OCI-LY7 (cell line): ENCODE measurements around the gene TAPBPL. TPM values are rescaled to one million over a fixed set of nuclear protein-coding genes. Genes with fewer than 3 reads are reported as not detected.
"Not testable (repeated sequence)": the region's sequence is repeated elsewhere in the genome, so short reads cannot be mapped to it uniquely, and the experiment has no call there.

Source experiments
- BruUV-seq: library from RNA; stranded (reverse); fragments of 400-500 nt; replicated peaks from 2 replicates; lab custom pipeline; 2021; lab: Mats Ljungman, UMichigan
- CTCF ChIA-PET: fragments of 300-600 bp; sonication (Branson Sonifier 250); formaldehyde crosslinking; loops from one replicate; lab custom pipeline; 2022; ENCODE audit warnings: antibody characterized with exemption; ENCODE audit not compliant: unreplicated experiment; lab: Charles Lee
- POLR2A ChIA-PET: fragments of 300-600 bp; sonication (Branson Sonifier 250); formaldehyde crosslinking; loops from one replicate; lab custom pipeline; 2022; ENCODE audit warnings: antibody characterized with exemption; lab: Charles Lee
- DNase-seq: peaks from one replicate; pipeline ENCODE4 v3.0.0-alpha.2; 2015; ENCODE audit warnings: low spot score
- H2AFZ ChIP-seq: fragments of 200-600 bp; sonication (generic), shearing (Covaris generic); 2 replicates; pipeline ENCODE4 v1.6.1; 2014; ENCODE audit warnings: mild to moderate bottlenecking, antibody characterized with exemption, low read length, moderate library complexity
- H3K27ac ChIP-seq: fragments of 200-600 bp; sonication (generic); 2 replicates; pipeline ENCODE4 v1.5.1; 2014; ENCODE audit warnings: mixed run types, low read depth, mild to moderate bottlenecking, moderate library complexity, low read length, inconsistent platforms; ENCODE audit not compliant: poor library complexity, severe bottlenecking
- H3K36me3 ChIP-seq: fragments of 200-600 bp; sonication (generic); 2 replicates; pipeline ENCODE4 v1.6.1; 2014; ENCODE audit warnings: mild to moderate bottlenecking, antibody characterized with exemption, low read length, moderate library complexity, mixed read lengths; ENCODE audit not compliant: insufficient read depth
- H3K4me1 ChIP-seq: fragments of 200-600 bp; sonication (generic); 2 replicates; pipeline ENCODE4 v1.5.1; 2014; ENCODE audit warnings: mild to moderate bottlenecking, low read length; ENCODE audit not compliant: insufficient read depth, poor library complexity, severe bottlenecking
- H3K4me2 ChIP-seq: fragments of 200-600 bp; sonication (generic); 2 replicates; pipeline ENCODE4 v1.6.1; 2014; ENCODE audit warnings: mild to moderate bottlenecking, low read length
- H3K4me3 ChIP-seq: fragments of 200-600 bp; sonication (generic); 2 replicates; pipeline ENCODE4 v1.5.1; 2014; ENCODE audit warnings: mild to moderate bottlenecking, low read depth, low read length; ENCODE audit not compliant: poor library complexity, severe bottlenecking
- H3K79me2 ChIP-seq: fragments of 200-600 bp; sonication (generic); 2 replicates; pipeline ENCODE4 v1.6.1; 2016; ENCODE audit warnings: low read depth, mild to moderate bottlenecking, low read length, moderate library complexity, mixed read lengths; ENCODE audit not compliant: insufficient read depth
- H3K9me2 ChIP-seq: fragments of 200-600 bp; sonication (generic); 2 replicates; pipeline ENCODE4 v1.6.1; 2016; ENCODE audit warnings: mild to moderate bottlenecking, low read length, mixed read lengths; ENCODE audit not compliant: insufficient read depth
- H3K9me3 ChIP-seq: fragments of 200-600 bp; sonication (generic); 2 replicates; pipeline ENCODE4 v1.6.1; 2014; ENCODE audit warnings: mild to moderate bottlenecking, mixed run types, low read length, mixed read lengths
- H4K20me1 ChIP-seq: fragments of 200-600 bp; sonication (generic); 2 replicates; pipeline ENCODE4 v1.6.1; 2014; ENCODE audit warnings: mild to moderate bottlenecking, antibody characterized with exemption, low read length, moderate library complexity, mixed read lengths; ENCODE audit not compliant: insufficient read depth
- EZH2phosphoT487 ChIP-seq: fragments of 200-600 bp; sonication (generic); IDR thresholded peaks from 2 replicates; pipeline ENCODE4 v1.6.1; 2018; ENCODE audit warnings: low read depth, borderline replicate concordance, mild to moderate bottlenecking, mixed run types, antibody characterized with exemption, low read length, moderate library complexity, mixed read lengths
- intact Hi-C: fragments of 100-400 bp; cut with micrococcal nuclease; formaldehyde crosslinking; loops from one replicate; pipeline ENCODE4 v1.10.0; 2022; ENCODE audit not compliant: unreplicated experiment
- total RNA-seq, 2 experiments: library from RNA; depleted of rRNA in 1 of 2; stranded (reverse); fragments of >200 nt in 1 of 2; shearing (Covaris generic) in 1 of 2; gene quantifications; 2 replicates each; pipeline ENCODE4 v1.2.3, GENCODE V29; 2014 to 2022
- TF ChIP-seq, protein P1 (sequence below): fragments of 200-600 bp; sonication (generic); conservative IDR thresholded peaks from 2 replicates; pipeline ENCODE4 v1.5.1; 2014; ENCODE audit warnings: mild to moderate bottlenecking, antibody characterized with exemption, low read length, moderate library complexity, mixed read lengths

Gene TAPBPL
- total RNA-seq, 2 experiments from 2014 or later, result 23.7 to 25.5 TPM

DNA sequence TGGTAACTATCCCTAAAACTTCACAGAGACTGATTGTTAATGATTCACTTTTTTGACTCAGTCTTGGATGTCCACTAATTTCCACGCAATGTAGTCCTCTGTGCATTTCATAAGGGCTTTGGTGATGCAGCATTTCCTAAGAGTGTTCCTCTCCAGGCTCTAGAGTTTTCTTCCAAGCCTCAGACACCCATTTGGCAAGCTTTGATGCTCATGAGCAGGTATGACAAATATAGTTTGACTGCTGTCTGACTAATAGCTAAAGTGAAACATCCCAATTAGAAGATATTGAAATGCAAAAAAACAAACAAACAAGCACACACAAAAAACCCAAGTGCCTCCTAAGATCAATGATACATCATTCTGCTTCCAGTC is 20.1 kb downstream of the TAPBPL start:
- peaks cover 26% of the 10 kb centered on the region for H3K36me3 ChIP-seq
- peaks cover 25% of the 10 kb centered on the region for H3K79me2 ChIP-seq
- POLR2A ChIA-PET, result interaction anchor here (1.1 to 1.6 kb wide), 3 partner anchors 9 to 16 kb away, joined by 3 to 9 read pairs (median 3); no protein-coding TSS in a partner anchor
- H3K9me3 ChIP-seq, result 0 out of 2 replicates have a peak, but pooled peaks cover 5% of the 10 kb centered on the region
- no peak overlapping the region for H3K27ac ChIP-seq
- H3K9me2 ChIP-seq, result no peaks in the 10 kb centered on the region
- H3K4me1 ChIP-seq, result peaks cover 25% of the 10 kb centered on the region
- no peak overlapping the region for H3K4me2 ChIP-seq
- no peak overlapping the region for H3K4me3 ChIP-seq
- BruUV-seq, result no TSS peak
- no peak overlapping the region for H2AFZ ChIP-seq
- CTCF ChIA-PET, result no interaction called here
- TF ChIP-seq EZH2phosphoT487, result no peak
- TF ChIP-seq, protein P1, sequence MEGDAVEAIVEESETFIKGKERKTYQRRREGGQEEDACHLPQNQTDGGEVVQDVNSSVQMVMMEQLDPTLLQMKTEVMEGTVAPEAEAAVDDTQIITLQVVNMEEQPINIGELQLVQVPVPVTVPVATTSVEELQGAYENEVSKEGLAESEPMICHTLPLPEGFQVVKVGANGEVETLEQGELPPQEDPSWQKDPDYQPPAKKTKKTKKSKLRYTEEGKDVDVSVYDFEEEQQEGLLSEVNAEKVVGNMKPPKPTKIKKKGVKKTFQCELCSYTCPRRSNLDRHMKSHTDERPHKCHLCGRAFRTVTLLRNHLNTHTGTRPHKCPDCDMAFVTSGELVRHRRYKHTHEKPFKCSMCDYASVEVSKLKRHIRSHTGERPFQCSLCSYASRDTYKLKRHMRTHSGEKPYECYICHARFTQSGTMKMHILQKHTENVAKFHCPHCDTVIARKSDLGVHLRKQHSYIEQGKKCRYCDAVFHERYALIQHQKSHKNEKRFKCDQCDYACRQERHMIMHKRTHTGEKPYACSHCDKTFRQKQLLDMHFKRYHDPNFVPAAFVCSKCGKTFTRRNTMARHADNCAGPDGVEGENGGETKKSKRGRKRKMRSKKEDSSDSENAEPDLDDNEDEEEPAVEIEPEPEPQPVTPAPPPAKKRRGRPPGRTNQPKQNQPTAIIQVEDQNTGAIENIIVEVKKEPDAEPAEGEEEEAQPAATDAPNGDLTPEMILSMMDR, result no peak
- intact Hi-C loops, result loop anchor here (2.0 kb wide), 1 partner anchor 63 kb away; the partner anchor contains the start of gene GAPDH
- H4K20me1 ChIP-seq, result peaks cover 16% of the 10 kb centered on the region; the same call in 1 of the 2 replicates
- no peak for DNase-seq

DNA sequence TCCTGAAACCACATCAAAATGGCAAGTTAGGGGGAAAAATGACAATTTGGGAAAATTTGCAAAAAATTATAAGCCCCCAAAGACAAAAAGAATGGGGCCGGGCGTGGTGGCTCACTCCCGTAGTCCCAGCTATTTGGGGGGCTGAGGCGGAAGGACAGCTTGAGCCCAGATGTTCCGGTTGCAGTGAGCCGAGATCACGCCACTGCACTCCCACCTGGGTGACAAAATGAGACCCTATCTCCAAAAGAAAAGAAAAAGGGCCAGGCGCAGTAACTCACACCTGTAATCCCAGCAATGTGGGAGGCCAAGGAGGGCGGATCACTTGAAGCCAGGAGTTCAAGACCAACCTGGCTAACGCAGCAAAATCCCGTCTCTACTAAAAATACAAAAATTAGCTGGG is 20.6 kb downstream of the TAPBPL start:
- Histone ChIP-seq H3K79me2 (peaks cover 25% of the 10 kb centered on the region), H3K4me2 (no peak overlapping the region), H4K20me1 (peaks cover 16% of the 10 kb centered on the region; the same call in 1 of the 2 replicates), H3K9me2 (no peaks in the 10 kb centered on the region), H3K4me1 (peaks cover 25% of the 10 kb centered on the region), H3K27ac (no peak overlapping the region), H3K4me3 (no peak overlapping the region), H3K36me3 (peaks cover 22% of the 10 kb centered on the region), H3K9me3 (0 out of 2 replicates have a peak, but pooled peaks cover 5% of the 10 kb centered on the region), H2AFZ (no peak overlapping the region)
- ChIA-PET CTCF (no interaction called here), POLR2A (interaction anchor here (0.6 to 1.6 kb wide), 4 partner anchors 8 to 66 kb away, joined by 3 to 9 read pairs (median 4); no protein-coding TSS in a partner anchor)
- TF ChIP-seq, protein P1, result no peak
- TF ChIP-seq EZH2phosphoT487, result no peak
- BruUV-seq, result no TSS peak
- intact Hi-C loops, result no loop called here
- DNase-seq, result no peak

DNA sequence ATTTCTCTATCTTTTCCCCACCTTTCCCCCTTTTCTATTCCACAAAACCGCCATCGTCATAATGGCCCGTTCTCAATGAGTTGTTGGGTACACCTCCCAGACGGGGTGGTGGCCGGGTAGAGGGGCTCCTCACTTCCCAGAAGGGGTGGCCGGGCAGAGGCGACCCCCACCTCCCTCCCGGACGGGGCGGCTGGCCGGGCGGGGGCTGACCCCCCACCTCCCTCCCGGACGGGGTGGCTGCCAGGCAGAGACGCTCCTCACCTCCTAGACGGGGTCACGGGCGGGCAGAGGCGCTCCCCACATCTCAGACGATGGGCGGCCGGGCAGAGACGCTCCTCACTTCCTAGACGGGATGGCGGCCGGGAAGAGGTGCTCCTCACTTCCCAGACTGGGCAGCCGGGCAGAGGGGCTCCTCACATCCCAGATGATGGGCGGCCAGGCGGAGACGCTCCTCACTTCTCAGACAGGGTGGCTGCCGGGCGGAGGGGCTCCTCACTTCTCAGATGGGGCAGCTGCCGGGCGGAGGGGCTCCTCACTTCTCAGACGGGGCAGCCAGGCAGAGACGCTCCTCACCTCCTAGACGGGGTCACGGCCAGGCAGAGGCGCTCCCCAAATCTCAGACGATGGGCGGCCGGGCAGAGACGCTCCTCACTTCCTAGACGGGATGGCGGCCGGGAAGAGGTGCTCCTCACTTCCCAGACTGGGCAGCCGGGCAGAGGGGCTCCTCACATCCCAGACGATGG is 23.6 kb downstream of the TAPBPL start:
- BruUV-seq, H3K9me3 ChIP-seq, CTCF ChIA-PET, DNase-seq, POLR2A ChIA-PET, H3K4me2 ChIP-seq, H3K79me2 ChIP-seq, H4K20me1 ChIP-seq, H3K36me3 ChIP-seq, intact Hi-C loops, H3K4me3 ChIP-seq, H2AFZ ChIP-seq, H3K27ac ChIP-seq, H3K4me1 ChIP-seq, H3K9me2 ChIP-seq: not testable (repeated sequence)
